CD4-positive, alpha-beta T cell (primary cell): Measurements from ENCODE around the gene KIF3A. TPM values are rescaled to one million over a fixed set of nuclear protein-coding genes. Genes with fewer than 3 reads are reported as not detected.
A peak's percentile ranks its signal among the peaks of the same experiment; 100 is the strongest.

Experiments used
- ATAC-seq: fragments of 200-7000 bp; cut with Tn5 transposase; one replicate; pipeline ENCODE4 v1.10.0; 2022; ENCODE audit warnings: mild to moderate bottlenecking; ENCODE audit not compliant: poor library complexity
- CTCF ChIA-PET: fragments of 350-600 bp; sonication (Branson Sonifier 250); formaldehyde crosslinking; loops from one replicate; lab custom pipeline; 2021; ENCODE audit warnings: antibody characterized with exemption, inconsistent platforms; lab: Charles Lee
- POLR2A ChIA-PET: fragments of 350-600 bp; sonication (Branson Sonifier 250); formaldehyde crosslinking; loops from one replicate; lab custom pipeline; 2021; ENCODE audit warnings: antibody characterized with exemption, inconsistent platforms; lab: Charles Lee
- DNase-seq, 14 experiments: peaks; one replicate each; pipeline ENCODE4 v3.0.0-alpha.2; 2013 to 2020; ENCODE audit warnings: mixed read lengths in 2 of 14
- H3K27ac ChIP-seq, 2 donors: one replicate each; pipeline versions ENCODE4 v1.5.1 to v1.7.0; 2013; ENCODE audit warnings: low read length in 2 of 2, low read depth in 1 of 2, mild to moderate bottlenecking in 1 of 2
- H3K27me3 ChIP-seq, 2 experiments: 1 replicate in 1 of 2; 2 replicates in 1 of 2; pipeline versions ENCODE4 v1.6.1 to v1.7.0; 2013; ENCODE audit warnings: low read length in 2 of 2, control low read depth in 1 of 2, mild to moderate bottlenecking in 1 of 2, moderate library complexity in 1 of 2; ENCODE audit not compliant: insufficient read depth in 2 of 2, control insufficient read depth in 1 of 2
- H3K36me3 ChIP-seq: one replicate; pipeline ENCODE4 v1.6.1; 2013; ENCODE audit warnings: low read length, control low read depth; ENCODE audit not compliant: insufficient read depth
- H3K4me1 ChIP-seq: one replicate; pipeline ENCODE4 v1.6.1; 2013; ENCODE audit warnings: low read length, control low read depth; ENCODE audit not compliant: insufficient read depth
- H3K4me3 ChIP-seq: one replicate; pipeline ENCODE4 v1.5.1; 2013; ENCODE audit warnings: mild to moderate bottlenecking, low read length, moderate library complexity
- H3K9me3 ChIP-seq, 2 experiments: 1 replicate in 1 of 2; 2 replicates in 1 of 2; pipeline versions ENCODE4 v1.6.1 to v1.7.0; 2013; ENCODE audit warnings: low read length in 2 of 2, mild to moderate bottlenecking in 2 of 2, control low read depth in 1 of 2, moderate library complexity in 1 of 2; ENCODE audit not compliant: control insufficient read depth in 1 of 2, insufficient read depth in 1 of 2
- H3K27ac Mint-ChIP-seq: one replicate; pipeline ENCODE4 v1.8.0; 2020; ENCODE audit warnings: mixed read lengths
- H3K27me3 Mint-ChIP-seq: one replicate; pipeline ENCODE4 v1.8.0; 2021; ENCODE audit warnings: mixed read lengths
- H3K36me3 Mint-ChIP-seq: one replicate; pipeline ENCODE4 v1.8.0; 2021; ENCODE audit warnings: low read depth, mixed read lengths
- H3K4me1 Mint-ChIP-seq: one replicate; pipeline ENCODE4 v1.8.0; 2021; ENCODE audit warnings: low read depth, mixed read lengths
- H3K4me3 Mint-ChIP-seq: one replicate; pipeline ENCODE4 v1.8.0; 2020; ENCODE audit warnings: mild to moderate bottlenecking, mixed read lengths
- H3K9me3 Mint-ChIP-seq: one replicate; pipeline ENCODE4 v1.8.0; 2020; ENCODE audit warnings: mixed read lengths
- intact Hi-C, 2 experiments: fragments of 100-400 bp; cut with DNase I in 1 of 2; cut with micrococcal nuclease in 1 of 2; formaldehyde crosslinking; loops; one replicate each; pipeline versions ENCODE4 v1.15.1 to v1.9.0; 2023 to 2025; cut with DNase I, micrococcal nuclease
- total RNA-seq, 174 experiments: library from RNA in 2 of 174; stranded (reverse) in 2 of 174; gene quantifications; one replicate each; pipeline ENCODE4 v1.2.3 and lab custom pipeline; 2021 to 2026
- TF ChIP-seq, protein P1 (sequence below): fragments of 200-600 bp; IDR thresholded peaks from one replicate; pipeline ENCODE4 v1.8.0; 2022; ENCODE audit warnings: antibody characterized with exemption, mild to moderate bottlenecking

The KIF3A gene
- total RNA-seq, 2 experiments from 2014 or later = 10.2 to 12.4 TPM

DNA sequence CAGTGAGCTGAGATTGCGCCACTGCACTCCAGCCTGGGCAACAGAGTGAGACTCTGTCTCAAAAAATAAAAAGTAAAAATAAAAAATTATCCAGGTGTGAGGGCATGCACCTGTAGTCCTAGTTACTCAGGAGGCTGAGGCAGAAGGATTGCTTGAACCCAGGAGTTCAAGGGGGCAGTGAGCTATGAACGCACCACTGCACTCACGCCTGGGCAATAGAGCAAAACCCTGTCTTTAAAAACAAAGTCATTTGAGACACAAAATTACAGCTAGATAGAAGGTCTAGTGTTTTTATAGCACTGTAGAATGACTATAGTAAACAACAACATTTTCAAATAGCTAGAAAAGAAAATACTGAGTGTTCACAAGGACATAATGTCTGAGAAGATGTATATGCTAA is 47.2 kb downstream of the KIF3A start:
- DNase-seq (no peak), ATAC-seq (no peak)
- ChIA-PET POLR2A (no interaction called here), CTCF (no interaction called here)
- Mint-ChIP-seq H3K27me3 (no peaks in the 10 kb centered on the region), H3K36me3 (peaks cover 10% of the 10 kb centered on the region), H3K4me3 (no peak overlapping the region), H3K9me3 (no peaks in the 10 kb centered on the region), H3K27ac (no peak overlapping the region), H3K4me1 (peaks cover 26% of the 10 kb centered on the region)
- Histone ChIP-seq H3K9me3 (no peaks in the 10 kb centered on the region), H3K4me1 (peaks cover 13% of the 10 kb centered on the region), H3K36me3 (no peaks in the 10 kb centered on the region), H3K27ac (no peak overlapping the region), H3K27me3 (no peaks in the 10 kb centered on the region), H3K4me3 (no peak overlapping the region)
- intact Hi-C loops = no loop called here
- TF ChIP-seq, protein P1, sequence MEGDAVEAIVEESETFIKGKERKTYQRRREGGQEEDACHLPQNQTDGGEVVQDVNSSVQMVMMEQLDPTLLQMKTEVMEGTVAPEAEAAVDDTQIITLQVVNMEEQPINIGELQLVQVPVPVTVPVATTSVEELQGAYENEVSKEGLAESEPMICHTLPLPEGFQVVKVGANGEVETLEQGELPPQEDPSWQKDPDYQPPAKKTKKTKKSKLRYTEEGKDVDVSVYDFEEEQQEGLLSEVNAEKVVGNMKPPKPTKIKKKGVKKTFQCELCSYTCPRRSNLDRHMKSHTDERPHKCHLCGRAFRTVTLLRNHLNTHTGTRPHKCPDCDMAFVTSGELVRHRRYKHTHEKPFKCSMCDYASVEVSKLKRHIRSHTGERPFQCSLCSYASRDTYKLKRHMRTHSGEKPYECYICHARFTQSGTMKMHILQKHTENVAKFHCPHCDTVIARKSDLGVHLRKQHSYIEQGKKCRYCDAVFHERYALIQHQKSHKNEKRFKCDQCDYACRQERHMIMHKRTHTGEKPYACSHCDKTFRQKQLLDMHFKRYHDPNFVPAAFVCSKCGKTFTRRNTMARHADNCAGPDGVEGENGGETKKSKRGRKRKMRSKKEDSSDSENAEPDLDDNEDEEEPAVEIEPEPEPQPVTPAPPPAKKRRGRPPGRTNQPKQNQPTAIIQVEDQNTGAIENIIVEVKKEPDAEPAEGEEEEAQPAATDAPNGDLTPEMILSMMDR = no peak

DNA sequence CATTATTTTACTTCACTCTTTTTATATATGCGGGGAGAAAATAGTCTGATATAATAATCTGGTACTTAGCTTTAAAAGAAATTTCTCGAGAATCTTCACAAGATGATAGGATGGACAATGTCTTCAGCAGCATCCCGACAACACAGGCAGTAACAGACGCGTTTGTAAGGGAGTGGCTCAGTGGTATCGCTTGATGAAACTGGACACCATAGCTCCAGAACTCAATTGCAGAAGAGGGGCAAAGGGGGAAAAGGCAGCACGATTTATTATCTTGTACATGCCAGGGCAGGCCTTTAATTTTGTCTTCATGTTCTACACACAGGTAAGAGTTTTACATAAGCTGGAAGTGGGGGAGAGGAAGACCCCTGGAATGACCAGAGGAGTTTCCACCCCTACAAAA is 47.8 kb downstream of the KIF3A start:
- no peaks in the 10 kb centered on the region for H3K27me3 ChIP-seq
- DNase-seq (no peak), ATAC-seq (no peak)
- H3K27ac ChIP-seq = no peak overlapping the region
- Mint-ChIP-seq H3K4me3 (no peak overlapping the region), H3K27ac (peak overlapping the region; percentile 65), H3K9me3 (no peaks in the 10 kb centered on the region), H3K4me1 (peaks cover 26% of the 10 kb centered on the region), H3K27me3 (no peaks in the 10 kb centered on the region), H3K36me3 (peaks cover 10% of the 10 kb centered on the region)
- peaks cover 13% of the 10 kb centered on the region for H3K4me1 ChIP-seq
- intact Hi-C loops = loop anchor here in 1 of 2 experiments (5.0 kb wide), 1 partner anchor 617 kb away; the partner anchor contains the start of gene CSF2
- CTCF ChIA-PET = no interaction called here
- H3K9me3 ChIP-seq = no peaks in the 10 kb centered on the region
- TF ChIP-seq, protein P1 = no peak
- no peaks in the 10 kb centered on the region for H3K36me3 ChIP-seq
- H3K4me3 ChIP-seq = no peak overlapping the region
- POLR2A ChIA-PET = interaction anchor here (1.0 kb wide), 1 partner anchor 11 kb away, joined by 3 read pairs; no protein-coding TSS in a partner anchor

DNA sequence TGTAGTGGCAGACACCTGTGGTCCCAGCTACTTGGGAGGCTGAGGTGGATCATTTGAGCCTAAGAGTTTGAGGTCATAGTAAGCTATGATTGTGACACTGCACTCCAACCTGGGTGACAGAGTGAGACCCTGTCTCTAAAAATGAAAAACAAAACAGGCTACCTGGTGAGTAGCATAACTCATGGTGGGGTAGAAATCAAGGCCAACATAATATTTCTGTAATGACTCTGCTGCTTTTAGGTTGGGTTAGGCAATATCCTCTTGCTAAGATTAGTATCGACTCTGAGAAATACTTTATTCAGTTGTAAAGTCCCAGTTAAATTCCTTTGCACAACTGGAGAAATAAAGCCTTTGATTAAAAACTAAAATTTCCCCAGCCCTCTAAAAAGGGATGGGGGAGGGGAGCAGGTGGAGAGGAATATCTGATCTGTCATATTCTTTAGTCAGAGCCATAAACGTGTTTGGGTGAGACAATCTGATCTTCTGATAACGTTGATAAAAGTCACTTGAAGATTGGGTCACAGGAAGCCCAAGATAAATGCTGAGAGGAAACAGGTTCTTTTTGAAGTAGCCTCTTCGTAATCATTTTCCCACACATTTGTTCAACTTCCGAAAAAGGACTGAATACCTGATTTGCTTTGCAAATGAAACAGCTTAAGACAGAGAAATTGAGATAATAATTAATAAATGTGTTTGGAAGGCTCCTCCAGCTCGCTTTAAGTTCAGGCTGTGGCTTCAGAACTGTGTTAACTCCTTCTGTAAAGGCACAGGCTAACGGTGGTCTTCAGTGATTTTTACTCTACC is 48.6 kb downstream of the KIF3A start:
- no peaks in the 10 kb centered on the region for H3K9me3 Mint-ChIP-seq
- TF ChIP-seq, protein P1 = no peak
- peak in 4 of 14 experiments; percentile 6 to 63 (median 57) for DNase-seq

More for the DNA sequence above, 48.6 kb downstream of the KIF3A start:
- Mint-ChIP-seq H3K4me3 (peak overlapping the region; percentile 26), H3K27ac (peak overlapping the region; percentile 65), H3K27me3 (no peaks in the 10 kb centered on the region), H3K36me3 (peaks cover 10% of the 10 kb centered on the region), H3K4me1 (peaks cover 26% of the 10 kb centered on the region)
- ATAC-seq = peak; percentile 33
- intact Hi-C loops = loop anchor here in 1 of 2 experiments (5.0 kb wide), 1 partner anchor 616 kb away; the partner anchor contains the start of gene CSF2
- no peaks in the 10 kb centered on the region for H3K36me3 ChIP-seq
- no peaks in the 10 kb centered on the region for H3K27me3 ChIP-seq
- H3K4me3 ChIP-seq = no peak overlapping the region
- CTCF ChIA-PET = no interaction called here
- POLR2A ChIA-PET = interaction anchor here (1.0 kb wide), 1 partner anchor 11 kb away, joined by 3 read pairs; no protein-coding TSS in a partner anchor
- H3K4me1 ChIP-seq = peaks cover 13% of the 10 kb centered on the region
- H3K27ac ChIP-seq = no peak overlapping the region
- no peaks in the 10 kb centered on the region for H3K9me3 ChIP-seq
